HPDE6-E6E7 (cell line): ENCODE data around the gene SLC4A1.

Source experiments
- DNase-seq: peaks from one replicate; pipeline ENCODE4 v3.0.0; 2011; ENCODE audit warnings: missing footprints; ENCODE audit errors: extremely low spot score

The SLC4A1 gene

DNA sequence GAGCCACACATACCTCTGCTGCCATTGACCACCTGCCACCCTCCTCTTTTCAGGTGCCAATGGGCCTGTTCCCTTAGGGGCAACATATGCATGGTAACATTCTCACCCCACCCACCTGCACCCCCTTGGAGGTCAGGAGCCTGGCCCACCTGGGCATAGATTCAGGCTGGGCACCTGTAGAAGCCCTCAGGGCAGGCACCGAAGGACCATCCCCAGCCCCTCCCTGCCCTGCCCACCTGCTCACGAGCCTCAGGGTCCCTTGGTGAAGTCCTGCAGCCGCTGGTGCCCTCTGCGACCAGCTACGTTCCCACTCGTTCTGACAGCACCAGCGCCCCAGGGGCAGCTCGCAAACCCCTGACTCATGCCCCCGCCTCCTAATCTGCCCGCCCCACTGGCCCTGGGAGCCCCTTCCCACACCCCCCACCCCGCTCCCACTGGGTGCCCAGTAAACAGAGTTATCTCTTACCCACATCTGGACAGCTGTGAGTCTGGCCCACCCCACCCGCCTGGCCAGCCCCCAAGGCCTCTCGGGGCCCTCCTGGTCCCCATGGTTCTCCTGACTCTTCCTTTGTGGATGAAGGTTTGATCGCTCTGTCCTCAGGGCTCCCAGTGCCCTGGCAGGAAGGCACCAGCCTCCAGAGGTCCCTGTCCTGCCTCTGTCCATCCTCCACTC lies at the start of gene SLC4A1:
Gene SLC4A1 (minus strand): TSS at position 318 of the 673 bp plus-strand sequence. CDS start 5,269 bp downstream, outside the sequence.
- DNase-seq: no peak

- DNase-seq: no peak
These were observed 49.6 kb upstream of the SLC4A1 start for GRCh38 chr17:44317545-44317944.

GRCh38 chr17:44315760-44316731 lies 48.1 kb upstream of the SLC4A1 start:
- no peak for DNase-seq

- peak; percentile 74 for DNase-seq
These were observed 47.1 kb upstream of the SLC4A1 start for GRCh38 chr17:44314869-44315661.

GRCh38 chr17:44314524-44314868 lies 46.6 kb upstream of the SLC4A1 start:
- DNase-seq: no peak

DNA sequence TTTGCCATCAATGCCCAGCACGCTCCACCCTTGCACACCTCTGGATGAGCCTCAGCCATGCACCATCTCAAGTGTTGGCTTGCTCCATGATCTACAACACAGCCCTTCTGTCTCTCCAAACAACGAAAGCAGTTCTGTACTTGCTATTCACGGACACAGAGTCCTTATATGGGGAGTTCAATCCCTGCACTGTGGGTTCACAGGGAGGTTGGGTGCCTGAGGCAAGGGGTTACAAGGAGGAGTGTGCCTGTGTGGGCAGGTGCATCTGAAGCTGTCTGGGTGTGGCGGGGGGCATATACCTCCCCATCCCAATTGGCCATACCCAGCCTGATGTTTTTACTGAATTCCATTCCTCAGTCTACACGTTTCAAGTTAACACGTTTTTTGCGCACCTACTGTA lies 46.1 kb upstream of the SLC4A1 start:
- DNase-seq: no peak

GRCh38 chr17:44312396-44313104 lies 44.6 kb upstream of the SLC4A1 start:
- DNase-seq: no peak

DNA sequence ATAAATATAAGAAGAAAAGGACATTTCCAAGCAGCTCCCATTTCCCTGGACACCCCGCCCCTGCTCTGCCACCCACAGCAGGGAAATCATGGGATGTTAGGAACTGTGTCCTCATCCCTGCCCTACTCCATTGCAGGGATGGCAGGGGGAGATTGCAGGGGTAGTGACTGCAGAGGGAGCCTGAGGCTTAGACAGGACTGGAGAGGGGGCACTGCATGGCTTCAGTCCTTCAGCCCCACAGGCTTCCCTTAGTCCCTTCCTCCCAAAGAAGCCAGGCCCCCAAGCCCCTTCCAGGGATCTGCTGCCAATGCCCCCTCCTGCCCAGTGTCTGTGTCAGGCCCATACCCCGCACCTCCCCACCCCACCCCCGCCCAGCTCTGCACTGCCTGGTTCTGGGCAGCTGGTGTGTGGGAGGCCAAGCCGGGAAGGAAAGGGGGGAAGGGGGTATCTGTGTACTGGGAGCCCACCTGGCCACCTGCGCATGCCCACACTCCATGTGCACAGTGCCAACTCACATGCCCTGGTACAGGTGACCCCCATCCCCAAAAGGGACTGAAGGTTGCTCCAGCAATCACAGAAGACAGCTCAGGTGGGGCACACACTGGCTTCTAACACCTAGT lies 43.7 kb upstream of the SLC4A1 start:
- DNase-seq: no peak

- DNase-seq: no peak
These were observed 42.9 kb upstream of the SLC4A1 start for GRCh38 chr17:44310609-44311376.

DNA sequence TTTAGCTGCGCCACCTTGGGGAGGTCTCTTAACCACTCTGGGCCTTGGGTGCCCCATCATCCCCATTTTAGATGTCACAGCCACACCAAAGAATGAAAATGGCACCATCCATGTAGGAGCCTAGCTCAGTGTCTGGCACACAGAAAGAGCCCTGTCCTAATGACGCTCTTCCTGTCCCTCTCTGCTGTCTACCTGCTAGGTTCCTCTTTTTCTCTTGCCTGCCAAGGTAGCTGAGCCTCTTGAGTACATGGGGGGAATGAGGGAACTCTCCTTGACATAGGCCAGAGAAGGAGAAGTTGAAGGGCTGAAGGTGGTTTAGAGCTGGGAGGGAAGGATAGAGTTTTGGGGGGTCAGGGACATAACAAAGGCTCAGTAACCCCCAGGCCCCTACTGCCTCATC lies 42.3 kb upstream of the SLC4A1 start:
- no peak for DNase-seq

GRCh38 chr17:44309472-44309871 lies 41.5 kb upstream of the SLC4A1 start:
- DNase-seq: peak; percentile 70

- DNase-seq: no peak
These were observed 40.9 kb upstream of the SLC4A1 start for GRCh38 chr17:44308865-44309264.

- peak; percentile 94 for DNase-seq
These were observed 40.4 kb upstream of the SLC4A1 start, which contains the start of gene RUNDC3A for GRCh38 chr17:44308320-44308818. TSS of gene RUNDC3A (plus strand) at chr17:44308601. CDS start at chr17:44308833, 232 bp downstream.

GRCh38 chr17:44307387-44308186 lies 39.7 kb upstream of the SLC4A1 start:
- DNase-seq: peak; percentile 83

- no peak for DNase-seq
These were observed 36.7 kb upstream of the SLC4A1 start for GRCh38 chr17:44304651-44305050.

- peak; percentile 39 for DNase-seq
These were observed 30.0 kb upstream of the SLC4A1 start for GRCh38 chr17:44297975-44298374.

DNA sequence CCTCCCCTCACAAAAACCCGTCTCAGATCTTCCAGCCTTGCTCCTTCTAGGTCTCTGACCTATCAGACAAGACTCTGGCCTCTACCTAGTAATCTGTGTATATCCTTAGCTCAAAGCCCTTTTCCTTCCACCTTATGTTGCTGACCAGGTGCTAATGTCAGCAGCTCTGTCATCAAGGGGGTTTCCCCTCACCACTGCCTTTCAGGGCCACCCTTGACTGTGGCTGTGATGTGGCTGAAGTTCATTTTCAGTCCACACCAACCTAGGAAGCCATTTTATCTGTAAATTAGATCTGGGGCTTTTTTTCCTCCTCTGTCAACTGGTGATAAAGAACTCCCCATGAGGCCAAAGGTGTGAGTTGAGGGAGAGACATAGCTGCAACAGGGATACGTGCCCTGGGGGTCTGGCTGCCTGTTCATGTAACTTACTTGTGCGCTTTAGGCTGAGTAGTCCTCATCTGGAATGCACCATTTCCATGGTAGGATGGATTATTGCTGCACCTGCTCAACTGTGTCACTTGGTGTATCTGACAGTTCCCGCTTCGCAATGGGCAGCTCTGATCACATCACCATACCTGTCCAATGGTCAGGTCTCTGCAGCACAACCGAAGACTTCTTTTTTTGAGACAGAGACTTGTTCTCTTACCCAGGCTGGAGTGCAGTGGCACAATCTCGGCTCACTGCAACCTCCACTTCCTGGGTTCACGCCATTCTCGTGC lies 25.7 kb upstream of the SLC4A1 start:
- DNase-seq: no peak

- DNase-seq: no peak
These were observed 19.7 kb upstream of the SLC4A1 start for GRCh38 chr17:44287651-44288050.
